Upper lobe of left lung (tissue), 4 donors: ENCODE data around the gene CCT7.

Source experiments
- CTCF ChIP-seq, 6 experiments: fragments of 450-650 bp in 4 of 6; fragments of 200-600 bp in 2 of 6; sonication (generic) in 2 of 6; IDR thresholded peaks; one replicate each; pipeline ENCODE4 v1.5.1; 2016 to 2019; ENCODE audit warnings: antibody characterized with exemption in 6 of 6
- EP300 ChIP-seq, 4 donors: sonication (generic); formaldehyde crosslinking; IDR thresholded peaks; one replicate each; pipeline ENCODE4 v1.5.1; 2017; ENCODE audit warnings: antibody characterized with exemption in 4 of 4, control low read depth in 2 of 4
- POLR2A ChIP-seq, 4 donors: fragments of 450-650 bp; IDR thresholded peaks; one replicate each; pipeline ENCODE4 v1.5.1; 2016 to 2017; ENCODE audit warnings: antibody characterized with exemption in 4 of 4, mild to moderate bottlenecking in 2 of 4
- POLR2AphosphoS5 ChIP-seq, 2 donors: sonication (generic); formaldehyde crosslinking; IDR thresholded peaks; one replicate each; pipeline ENCODE4 v1.5.1; 2017; ENCODE audit warnings: antibody characterized with exemption in 2 of 2

GRCh38 chr2:73297151-73297559 is 63.0 kb downstream of the CCT7 start:
- no peak for TF ChIP-seq POLR2AphosphoS5 (IDR thresholded peaks at IDR 0.05)
- TF ChIP-seq CTCF (IDR thresholded peaks at IDR 0.05) = no peak
- TF ChIP-seq EP300 (IDR thresholded peaks at IDR 0.05) = no peak
- no peak for TF ChIP-seq POLR2A (IDR thresholded peaks at IDR 0.05)
